GM12878 (cell line): ENCODE results near the gene IL1B. TPM values are rescaled to one million over a fixed set of nuclear protein-coding genes. Genes with fewer than 3 reads are reported as not detected.

Source experiments
- ATAC-seq: fragments of 200-7000 bp; cut with Tn5 transposase; 3 replicates; pipeline ENCODE4 v1.9.1; 2020; ENCODE audit warnings: mild to moderate bottlenecking, moderate library complexity
- BruUV-seq: library from RNA; stranded (reverse); fragments of 400-500 nt; replicated peaks from 2 replicates; lab custom pipeline; 2021; lab: Mats Ljungman, UMichigan
- CTCF ChIA-PET: fragments of 300-600 bp; sonication (Branson Sonifier 250); formaldehyde crosslinking; extraction: SDS; loops from one replicate; lab custom pipeline; 2021; ENCODE audit warnings: inconsistent platforms; lab: Yijun Ruan, JAX
- POLR2A ChIA-PET: fragments of 350-600 bp; formaldehyde crosslinking; extraction: SDS; loops from one replicate; lab custom pipeline; 2021; ENCODE audit warnings: inconsistent platforms; lab: Charles Lee
- RAD21 ChIA-PET: fragments of 300-600 bp; sonication (Branson Sonifier 250); formaldehyde crosslinking; loops from one replicate; lab custom pipeline; 2023; ENCODE audit warnings: antibody characterized with exemption; ENCODE audit not compliant: unreplicated experiment; lab: Charles Lee
- SMC1A ChIA-PET: fragments of 300-600 bp; sonication (Branson Sonifier 250); formaldehyde crosslinking; loops from one replicate; lab custom pipeline; 2023; ENCODE audit not compliant: unreplicated experiment, uncharacterized antibody; lab: Charles Lee
- DNase-seq: peaks from one replicate; pipeline ENCODE4 v3.0.0-alpha.2; 2011; ENCODE audit warnings: low read depth, low spot score
- FAIRE-seq: peaks from 3 replicates; lab custom pipeline; 2011; peaks lifted over from hg19 to GRCh38; lab: Jason Lieb, UNC
- H2AFZ ChIP-seq: 2 replicates; pipeline ENCODE4 v1.6.0; 2011; ENCODE audit warnings: low read depth, low read length, control low read depth; ENCODE audit not compliant: control insufficient read depth
- H3K27ac ChIP-seq: 2 replicates; pipeline ENCODE4 v1.5.1; 2011; ENCODE audit warnings: control low read depth; ENCODE audit not compliant: control insufficient read depth, insufficient read depth
- H3K27me3 ChIP-seq, 2 experiments: replicated peaks in 1 of 2; 2 replicates each; pipeline versions ENCODE4 v1.6.0 to v1.6.1; 2011; ENCODE audit warnings: low read length in 1 of 2; ENCODE audit not compliant: control insufficient read depth in 2 of 2, insufficient read depth in 2 of 2
- H3K36me3 ChIP-seq, 2 experiments: 2 replicates each; pipeline ENCODE4 v1.5.1; 2011; ENCODE audit warnings: low read length in 1 of 2; ENCODE audit not compliant: control insufficient read depth in 2 of 2, insufficient read depth in 2 of 2
- H3K4me1 ChIP-seq: 2 replicates; pipeline ENCODE4 v1.6.1; 2011; ENCODE audit warnings: mild to moderate bottlenecking, low read length, moderate library complexity, mixed read lengths; ENCODE audit not compliant: control insufficient read depth, insufficient read depth
- H3K4me2 ChIP-seq: 2 replicates; pipeline ENCODE4 v1.6.0; 2011; ENCODE audit warnings: control low read depth; ENCODE audit not compliant: control insufficient read depth, insufficient read depth
- H3K4me3 ChIP-seq: fragments of 200-600 bp; sonication (generic); 2 replicates; pipeline ENCODE4 v1.5.1; 2016
- H3K79me2 ChIP-seq: 2 replicates; pipeline ENCODE4 v1.6.0; 2011; ENCODE audit warnings: low read length; ENCODE audit not compliant: control insufficient read depth, insufficient read depth
- H3K9ac ChIP-seq: 2 replicates; pipeline ENCODE4 v1.8.0; 2011; ENCODE audit warnings: low read length, control low read depth, mixed read lengths; ENCODE audit not compliant: control insufficient read depth, insufficient read depth
- H3K9me3 ChIP-seq: replicated peaks from 3 replicates; pipeline ENCODE4 v1.5.1; 2011; ENCODE audit warnings: mild to moderate bottlenecking, low read length; ENCODE audit not compliant: control insufficient read depth, insufficient read depth
- H4K20me1 ChIP-seq: 2 replicates; pipeline ENCODE4 v1.6.0; 2011; ENCODE audit not compliant: control insufficient read depth, insufficient read depth
- BCLAF1 ChIP-seq: fragments of 450-650 bp; IDR thresholded peaks from 2 replicates; pipeline ENCODE4 v1.6.1; 2017; ENCODE audit warnings: antibody characterized with exemption, mild to moderate bottlenecking, moderate library complexity
- EP300 ChIP-seq, 2 experiments: fragments of 150-350 bp in 1 of 2; IDR thresholded peaks; 2 replicates each; pipeline ENCODE4 v1.6.1; 2011 to 2012; ENCODE audit warnings: low read depth in 2 of 2, low read length in 2 of 2, borderline replicate concordance in 1 of 2, improper control_type of control experiment in 1 of 2, inconsistent platforms in 1 of 2; ENCODE audit not compliant: control insufficient read depth in 1 of 2
- EZH2 ChIP-seq: IDR thresholded peaks from 2 replicates; pipeline ENCODE4 v1.6.1; 2012; ENCODE audit warnings: low read depth, mild to moderate bottlenecking, control low read depth, inconsistent platforms, low read length, borderline replicate concordance; ENCODE audit not compliant: control insufficient read depth
- GATAD2B ChIP-seq: fragments of 450-650 bp; conservative IDR thresholded peaks from 2 replicates; pipeline ENCODE4 v1.6.1; 2017; ENCODE audit warnings: low read depth, mild to moderate bottlenecking, moderate library complexity
- MEF2A ChIP-seq: IDR thresholded peaks from 2 replicates; pipeline ENCODE4 v1.6.1; 2011; ENCODE audit warnings: low read depth, mild to moderate bottlenecking, low read length, moderate library complexity; ENCODE audit not compliant: insufficient read depth
- NR2C1 ChIP-seq: fragments of 450-650 bp; IDR thresholded peaks from 2 replicates; pipeline ENCODE4 v1.6.1; 2017; ENCODE audit warnings: antibody characterized with exemption, mild to moderate bottlenecking, moderate library complexity
- PAX8 ChIP-seq: fragments of 450-650 bp; IDR thresholded peaks from 2 replicates; pipeline ENCODE4 v1.6.1; 2017; ENCODE audit warnings: mild to moderate bottlenecking, moderate library complexity
- RBBP5 ChIP-seq: fragments of 200-600 bp; sonication (generic); conservative IDR thresholded peaks from 2 replicates; pipeline ENCODE4 v1.6.1; 2016
- SUPT20H ChIP-seq: IDR thresholded peaks from 2 replicates; pipeline ENCODE4 v1.6.1; 2011; ENCODE audit warnings: low read depth, mild to moderate bottlenecking, low read length, moderate library complexity, borderline replicate concordance; ENCODE audit not compliant: control insufficient read depth
- TCF7 ChIP-seq: IDR thresholded peaks from 2 replicates; pipeline ENCODE4 v1.6.1; 2014; ENCODE audit warnings: antibody characterized with exemption, borderline replicate concordance
- USF2 ChIP-seq: IDR thresholded peaks from 2 replicates; pipeline ENCODE4 v1.6.1; 2011; ENCODE audit warnings: low read depth, low read length, improper control_type of control experiment, borderline replicate concordance
- ZNF274 ChIP-seq: IDR thresholded peaks from one replicate; pipeline ENCODE4 v1.8.0; 2011; ENCODE audit not compliant: insufficient read length, insufficient read depth
- WGBS: methylation state at CpG from one replicate; pipeline ENCODE4 v1.1.6; 2016; ENCODE audit warnings: low lambda C conversion rate; ENCODE audit not compliant: insufficient replicate concordance, insufficient coverage; ENCODE audit errors: missing lambda C conversion rate; 5-methylcytosine and 5-hydroxymethylcytosine counted together
- in situ Hi-C: fragments of 300-500 bp; cut with MboI; formaldehyde crosslinking; loops from 9 replicates; pipeline ENCODE4 v1.14.3; 2018; ENCODE audit warnings: mixed read lengths
- intact Hi-C: fragments of 100-400 bp; cut with micrococcal nuclease; formaldehyde crosslinking; loops from one replicate; pipeline ENCODE4 v1.14.2; 2022; ENCODE audit not compliant: unreplicated experiment
- polyA plus RNA-seq, 11 experiments: library from polyadenylated mRNA; depleted of rRNA in 4 of 11; unstranded in 6 of 11; stranded (reverse) in 5 of 11; fragments of >200 nt; fragmentation: Nextera tagmentation in 4 of 11; fragmentation: Illumina TruSeq in 1 of 11; extraction: Ambion mirVana in 4 of 11; extraction: Trizol in 1 of 11; gene quantifications; 1 replicate in 1 of 11; 2 replicates in 10 of 11; pipeline versions ENCODE4 v1.2.1 to v1.2.3, GENCODE V29; 2011 to 2016; ENCODE audit warnings: inconsistent platforms in 2 of 11, missing spikeins in 2 of 11, low read depth in 1 of 11
- total RNA-seq, 4 experiments: library from RNA; depleted of rRNA in 3 of 4; stranded (reverse); fragments of >200 nt in 3 of 4; fragmentation: Illumina TruSeq in 1 of 4; extraction: Trizol in 1 of 4; gene quantifications; 2 replicates each; pipeline versions ENCODE4 v1.2.1 to v1.2.3, GENCODE V29; 2013 to 2021

Gene IL1B
- total and polyA plus RNA-seq, 10 of the 15 experiments (the other 5 are each of a cell fraction or from before 2014, with no cell fraction given) = 0.20 to 1.6 (median 0.84) TPM

GRCh38 chr2:112825706-112826105, 10.9 kb downstream of the IL1B start:
- peaks cover 15% of the 10 kb centered on the region for H3K4me1 ChIP-seq
- intact Hi-C loops = no loop called here
- no peak overlapping the region for H3K9ac ChIP-seq
- no peak overlapping the region for H3K4me2 ChIP-seq
- H3K9me3 ChIP-seq = no peaks in the 10 kb centered on the region
- no peak overlapping the region for H3K27ac ChIP-seq
- H4K20me1 ChIP-seq = no peaks in the 10 kb centered on the region
- SMC1A ChIA-PET = interaction anchor here (0.6 to 1.2 kb wide), 4 partner anchors 9 to 65 kb away, joined by 3 to 4 read pairs (median 3); no protein-coding TSS in a partner anchor
- in situ Hi-C loops = no loop called here
- H3K4me3 ChIP-seq = no peak overlapping the region
- no peaks in the 10 kb centered on the region for H3K27me3 ChIP-seq
- DNase-seq (no peak), FAIRE-seq (no peak), ATAC-seq (no peak)
- 79% methylated on average over 2 of the region's 2 CpGs for WGBS
- H2AFZ ChIP-seq = no peak overlapping the region
- no peaks in the 10 kb centered on the region for H3K36me3 ChIP-seq
- RAD21 ChIA-PET = interaction anchor here (0.6 kb wide), 1 partner anchor 118 kb away, joined by 3 read pairs; no protein-coding TSS in a partner anchor
- H3K79me2 ChIP-seq = no peaks in the 10 kb centered on the region
- BruUV-seq = no TSS peak
- POLR2A ChIA-PET = interaction anchor here (0.5 to 1.5 kb wide), 2 partner anchors 18 to 54 kb away, joined by 3 to 4 read pairs; no protein-coding TSS in a partner anchor
- CTCF ChIA-PET = interaction anchor here (0.6 to 2.1 kb wide), 6 partner anchors 9 to 77 kb away, joined by 3 to 5 read pairs (median 3); no protein-coding TSS in a partner anchor
- TF ChIP-seq GATAD2B (no peak), EP300 (IDR thresholded peaks at IDR 0.05; ENCODE audit: borderline replicate concordance in 1 of 2, control insufficient read depth in 1 of 2, low read depth in 2 of 2, low read length in 2 of 2) (no peak), TCF7 (no peak), PAX8 (no peak), ZNF274 (no peak), SUPT20H (no peak), MEF2A (no peak), BCLAF1 (no peak), EZH2 (no peak), USF2 (no peak), NR2C1 (no peak), RBBP5 (no peak)
